HepG2 (cell line): ENCODE results near the gene CPXM2. TPM values are rescaled to one million over a fixed set of nuclear protein-coding genes. Genes with fewer than 3 reads are reported as not detected.
A peak's percentile ranks its signal among the peaks of the same experiment; 100 is the strongest.

ENCODE experiments used
- ATAC-seq: fragments of 200-7000 bp; cut with Tn5 transposase; 3 replicates; pipeline ENCODE4 v1.9.1; 2020; ENCODE audit warnings: mild to moderate bottlenecking, moderate library complexity
- BruUV-seq: library from RNA; stranded (reverse); fragments of 400-500 nt; replicated peaks from 2 replicates; lab custom pipeline; 2021; lab: Mats Ljungman, UMichigan
- CTCF ChIA-PET: fragments of 300-600 bp; formaldehyde crosslinking; extraction: SDS; loops from one replicate; lab custom pipeline; 2021; ENCODE audit warnings: low total read pairs, inconsistent platforms, low intra/inter-chr PET ratio; lab: Yijun Ruan, JAX
- POLR2A ChIA-PET: fragments of 350-600 bp; sonication (Branson Sonifier 250); formaldehyde crosslinking; loops from one replicate; lab custom pipeline; 2020; ENCODE audit warnings: antibody characterized with exemption, inconsistent platforms; lab: Yijun Ruan, JAX
- DNase-seq: peaks from one replicate; pipeline ENCODE4 v3.0.0-alpha.2; 2015; ENCODE audit warnings: low spot score
- FAIRE-seq: peaks from 3 replicates; lab custom pipeline; 2011; peaks lifted over from hg19 to GRCh38; lab: Jason Lieb, UNC
- H2AFZ ChIP-seq: one replicate; pipeline ENCODE4 v1.6.1; 2011; ENCODE audit warnings: low read length, inconsistent platforms
- H3K27ac ChIP-seq: fragments of 300-600 bp; 3 replicates; pipeline ENCODE4 v1.8.0; 2011; ENCODE audit warnings: mixed run types, mild to moderate bottlenecking, mixed read lengths, low read length, inconsistent platforms; ENCODE audit not compliant: insufficient read depth; ENCODE audit errors: extremely low read length
- H3K27me3 ChIP-seq, 2 experiments: fragments of 200-600 bp in 1 of 2; 2 replicates in 1 of 2; 3 replicates in 1 of 2; pipeline versions ENCODE4 v1.6.0 to v1.8.0; 2011; ENCODE audit warnings: low read length in 2 of 2, mild to moderate bottlenecking in 2 of 2, moderate library complexity in 2 of 2, inconsistent platforms in 1 of 2; ENCODE audit not compliant: insufficient read depth in 2 of 2, control insufficient read depth in 1 of 2
- H3K36me3 ChIP-seq, 2 experiments: fragments of 200-600 bp in 1 of 2; replicated peaks in 1 of 2; 2 replicates in 1 of 2; 3 replicates in 1 of 2; pipeline versions ENCODE4 v1.5.1 to v1.8.0; 2011; ENCODE audit warnings: low read length in 2 of 2, inconsistent platforms in 1 of 2; ENCODE audit not compliant: insufficient read depth in 2 of 2, control insufficient read depth in 1 of 2
- H3K4me1 ChIP-seq: 2 replicates; pipeline ENCODE4 v1.5.1; 2012; ENCODE audit warnings: low read length, inconsistent platforms; ENCODE audit not compliant: insufficient read depth
- H3K4me2 ChIP-seq: 2 replicates; pipeline ENCODE4 v1.6.0; 2011; ENCODE audit warnings: low read depth, low read length, inconsistent platforms
- H3K4me3 ChIP-seq, 3 experiments: fragments of 200-600 bp in 1 of 3; sonication (generic), shearing (Covaris generic) in 1 of 3; replicated peaks in 1 of 3; 2 replicates each; pipeline ENCODE4 v1.5.1; 2011 to 2016; ENCODE audit warnings: low read length in 3 of 3, inconsistent platforms in 2 of 3, low read depth in 2 of 3, mild to moderate bottlenecking in 2 of 3, control low read depth in 1 of 3, mixed read lengths in 1 of 3; ENCODE audit not compliant: insufficient read depth in 1 of 3
- H3K79me2 ChIP-seq: one replicate; pipeline ENCODE4 v1.6.1; 2011; ENCODE audit warnings: low read length, inconsistent platforms; ENCODE audit not compliant: insufficient read depth
- H3K9ac ChIP-seq: 2 replicates; pipeline ENCODE4 v1.6.0; 2011; ENCODE audit warnings: mild to moderate bottlenecking, low read depth, low read length, inconsistent platforms; ENCODE audit not compliant: insufficient read depth
- H3K9me3 ChIP-seq: 2 replicates; pipeline ENCODE4 v1.5.1; 2012; ENCODE audit warnings: mild to moderate bottlenecking, low read length
- H4K20me1 ChIP-seq: 2 replicates; pipeline ENCODE4 v1.6.0; 2011; ENCODE audit warnings: inconsistent platforms, mild to moderate bottlenecking, low read length, moderate library complexity; ENCODE audit not compliant: insufficient read depth
- FOXA3 ChIP-seq: IDR thresholded peaks from 2 replicates; pipeline ENCODE4 v1.6.1; 2016; ENCODE audit warnings: missing genetic modification reagents, missing compliant biosample characterization
- ZKSCAN1 ChIP-seq: fragments of 150-350 bp; IDR thresholded peaks from 2 replicates; pipeline ENCODE4 v1.6.1; 2014; ENCODE audit warnings: low read length
- WGBS: methylation state at CpG from one replicate; pipeline ENCODE4 v1.1.6; 2017; ENCODE audit warnings: low lambda C conversion rate; 5-methylcytosine and 5-hydroxymethylcytosine counted together
- in situ Hi-C: cut with HindIII; loops from 2 replicates; pipeline ENCODE4 v1.10.0; 2017; ENCODE audit warnings: low pct_unique_long_range_greater_than_20kb; ENCODE audit not compliant: extremely low pct_ligation_motif_present
- intact Hi-C: fragments of 100-400 bp; cut with micrococcal nuclease; formaldehyde crosslinking; loops from one replicate; pipeline ENCODE4 v1.10.0; 2022; ENCODE audit not compliant: unreplicated experiment
- polyA plus RNA-seq, 8 experiments: library from polyadenylated mRNA; depleted of rRNA in 3 of 8; stranded (reverse) in 7 of 8; unstranded in 1 of 8; fragments of >200 nt; fragmentation: Illumina TruSeq in 4 of 8; extraction: Trizol in 4 of 8; gene quantifications; 2 replicates each; pipeline versions ENCODE4 v1.2.1 to v1.2.3, GENCODE V29; 2011 to 2016; ENCODE audit warnings: low read depth in 4 of 8, missing spikeins in 1 of 8, mixed read lengths in 1 of 8; ENCODE audit not compliant: insufficient read depth in 1 of 8
- total RNA-seq, 5 experiments: library from RNA; depleted of rRNA; stranded (reverse); fragments of >200 nt; fragmentation: Illumina TruSeq; extraction: Trizol; gene quantifications; 2 replicates each; pipeline ENCODE4 v1.2.3, GENCODE V29; 2016; ENCODE audit warnings: low read depth in 1 of 5
- TF ChIP-seq, protein P1 (sequence below): sonication (generic); formaldehyde crosslinking; IDR thresholded peaks from 2 replicates; pipeline ENCODE4 v1.9.0; 2022; ENCODE audit warnings: low read depth, missing genetic modification reagents
- TF ChIP-seq, protein P2 (sequence below): sonication (generic); formaldehyde crosslinking; conservative IDR thresholded peaks from 2 replicates; pipeline ENCODE4 v1.4.0; 2020; ENCODE audit warnings: missing genetic modification reagents

The CPXM2 gene
- total and polyA plus RNA-seq, 2 of the 13 experiments (the other 11 are each of a cell fraction or from before 2014, with no cell fraction given) = 0.03 TPM; not detected in 1

DNA sequence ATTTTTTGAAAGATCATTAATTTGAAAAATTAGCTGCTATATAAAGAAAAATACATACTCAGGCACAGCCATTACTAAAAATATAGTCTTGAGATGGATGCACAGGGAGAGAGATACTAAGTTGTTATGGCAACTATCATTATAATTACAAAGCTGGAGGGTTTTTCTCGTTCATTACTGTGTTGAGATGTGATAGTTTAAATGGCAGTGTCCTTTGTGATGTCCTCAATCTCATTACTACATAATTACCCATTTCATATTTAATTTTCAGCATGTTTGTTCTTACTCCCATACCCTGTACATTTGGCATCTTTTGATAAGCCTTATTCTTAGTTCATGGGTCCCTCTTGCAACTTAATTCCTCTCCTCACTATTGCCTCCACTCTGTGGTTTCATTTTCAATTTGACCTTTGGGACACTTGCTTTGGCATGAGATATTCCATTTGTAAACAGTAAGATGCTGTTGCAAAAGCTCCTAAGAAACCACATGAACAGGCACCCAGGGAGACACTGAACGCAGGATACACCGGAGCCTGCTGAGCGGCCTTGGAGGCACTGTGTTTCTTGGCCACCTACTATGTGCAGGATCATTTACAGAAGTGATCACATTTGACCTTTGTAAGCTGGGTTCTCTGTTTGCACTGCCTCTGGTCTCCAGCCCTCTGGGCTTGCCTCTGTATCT is 4.8 kb upstream of the CPXM2 start:
- no peak for DNase-seq
- Histone ChIP-seq H3K4me3 (no peak overlapping the region), H4K20me1 (no peaks in the 10 kb centered on the region), H2AFZ (no peak overlapping the region), H3K4me1 (no peaks in the 10 kb centered on the region), H3K36me3 (no peaks in the 10 kb centered on the region), H3K27ac (no peak overlapping the region), H3K4me2 (no peak overlapping the region), H3K9me3 (no peaks in the 10 kb centered on the region), H3K79me2 (no peaks in the 10 kb centered on the region), H3K27me3 (peaks cover 0 to 9% of the 10 kb centered on the region in 2 experiments; a peak in 1 of 5 replicates)
- 2% methylated on average over 4 of the region's 4 CpGs for WGBS
- intact Hi-C loops (no loop called here), in situ Hi-C loops (no loop called here)
- FAIRE-seq = no peak
- ChIA-PET CTCF (no interaction called here), POLR2A (no interaction called here)
- no TSS peak for BruUV-seq
- no peak for ATAC-seq
- TF ChIP-seq ZKSCAN1 (peak; percentile 73), FOXA3 (0 out of 2 replicates have a peak, but pooled peaks have one; percentile 25)
- TF ChIP-seq, protein P1, sequence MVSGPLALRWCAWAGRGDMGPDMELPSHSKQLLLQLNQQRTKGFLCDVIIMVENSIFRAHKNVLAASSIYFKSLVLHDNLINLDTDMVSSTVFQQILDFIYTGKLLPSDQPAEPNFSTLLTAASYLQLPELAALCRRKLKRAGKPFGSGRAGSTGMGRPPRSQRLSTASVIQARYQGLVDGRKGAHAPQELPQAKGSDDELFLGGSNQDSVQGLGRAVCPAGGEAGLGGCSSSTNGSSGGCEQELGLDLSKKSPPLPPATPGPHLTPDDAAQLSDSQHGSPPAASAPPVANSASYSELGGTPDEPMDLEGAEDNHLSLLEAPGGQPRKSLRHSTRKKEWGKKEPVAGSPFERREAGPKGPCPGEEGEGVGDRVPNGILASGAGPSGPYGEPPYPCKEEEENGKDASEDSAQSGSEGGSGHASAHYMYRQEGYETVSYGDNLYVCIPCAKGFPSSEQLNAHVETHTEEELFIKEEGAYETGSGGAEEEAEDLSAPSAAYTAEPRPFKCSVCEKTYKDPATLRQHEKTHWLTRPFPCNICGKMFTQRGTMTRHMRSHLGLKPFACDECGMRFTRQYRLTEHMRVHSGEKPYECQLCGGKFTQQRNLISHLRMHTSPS (CRISPR knock-in tag) = no peak
- TF ChIP-seq, protein P2, sequence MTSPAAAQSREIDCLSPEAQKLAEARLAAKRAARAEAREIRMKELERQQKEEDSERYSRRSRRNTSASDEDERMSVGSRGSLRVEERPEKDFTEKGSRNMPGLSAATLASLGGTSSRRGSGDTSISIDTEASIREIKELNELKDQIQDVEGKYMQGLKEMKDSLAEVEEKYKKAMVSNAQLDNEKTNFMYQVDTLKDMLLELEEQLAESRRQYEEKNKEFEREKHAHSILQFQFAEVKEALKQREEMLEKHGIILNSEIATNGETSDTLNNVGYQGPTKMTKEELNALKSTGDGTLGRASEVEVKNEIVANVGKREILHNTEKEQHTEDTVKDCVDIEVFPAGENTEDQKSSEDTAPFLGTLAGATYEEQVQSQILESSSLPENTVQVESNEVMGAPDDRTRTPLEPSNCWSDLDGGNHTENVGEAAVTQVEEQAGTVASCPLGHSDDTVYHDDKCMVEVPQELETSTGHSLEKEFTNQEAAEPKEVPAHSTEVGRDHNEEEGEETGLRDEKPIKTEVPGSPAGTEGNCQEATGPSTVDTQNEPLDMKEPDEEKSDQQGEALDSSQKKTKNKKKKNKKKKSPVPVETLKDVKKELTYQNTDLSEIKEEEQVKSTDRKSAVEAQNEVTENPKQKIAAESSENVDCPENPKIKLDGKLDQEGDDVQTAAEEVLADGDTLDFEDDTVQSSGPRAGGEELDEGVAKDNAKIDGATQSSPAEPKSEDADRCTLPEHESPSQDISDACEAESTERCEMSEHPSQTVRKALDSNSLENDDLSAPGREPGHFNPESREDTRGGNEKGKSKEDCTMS (CRISPR knock-in tag) = no peak
- TF ChIP-seq, all 625 proteins: peak for 2
- no peak overlapping the region for H3K9ac ChIP-seq
